Stimulated activated CD8-positive, alpha-beta memory T cell treated with anti-CD3 and anti-CD28 coated beads, Interleukin-7, amount 100 ng/mL, for 48 hours (primary cell): Measurements from ENCODE around the gene ABI2.
"Not testable (repeated sequence)": the region's sequence is repeated elsewhere in the genome, so short reads cannot be mapped to it uniquely, and the experiment has no call there.

Experiments
- DNase-seq, 2 donors: peaks; one replicate each; pipeline ENCODE4 v3.0.0-alpha.2; 2020; ENCODE audit warnings: low read depth in 1 of 2; ENCODE audit errors: extremely low read depth in 1 of 2

Gene ABI2

DNA sequence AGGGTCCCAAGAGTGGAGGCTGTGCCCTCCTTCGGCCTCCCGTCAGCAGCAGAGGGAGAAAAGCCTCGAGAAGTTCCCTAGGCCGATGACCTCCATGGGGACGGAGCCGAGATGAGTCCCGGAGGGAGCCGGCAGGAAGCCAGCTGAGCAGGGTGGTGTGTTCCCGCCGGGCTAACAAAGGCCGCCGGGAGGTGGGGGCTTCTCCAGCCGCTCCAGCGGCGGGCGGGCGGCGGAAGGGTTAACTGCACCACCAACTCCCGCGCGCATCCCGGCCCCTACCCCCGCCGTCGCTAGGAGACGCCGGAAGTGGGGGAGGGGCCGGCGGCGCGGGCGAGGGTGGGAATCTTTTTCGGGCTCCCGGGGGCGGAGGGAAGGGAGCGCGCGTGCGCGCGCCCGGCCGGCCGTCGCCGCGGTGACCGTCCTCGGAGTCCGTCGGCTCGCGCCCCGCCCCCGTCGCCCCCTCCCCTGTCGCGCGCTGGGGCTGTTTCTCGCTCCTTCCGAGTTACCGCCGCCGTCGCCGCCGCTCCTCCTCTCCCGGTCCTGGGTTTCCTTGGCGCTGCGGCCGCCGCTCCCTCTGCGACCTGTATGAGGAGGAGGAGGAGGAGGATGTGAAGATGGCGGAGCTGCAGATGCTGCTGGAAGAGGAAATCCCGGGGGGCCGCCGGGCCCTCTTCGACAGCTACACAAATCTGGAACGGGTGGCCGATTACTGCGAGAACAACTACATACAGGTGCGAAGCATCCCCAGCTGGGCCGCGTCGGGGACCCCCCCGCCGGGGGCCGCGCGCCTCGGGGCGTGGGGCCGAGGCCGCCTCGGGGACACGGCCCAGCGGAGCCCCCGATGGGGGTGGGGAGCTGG, at the start of gene ABI2:
Gene ABI2 (plus strand): TSS at position 494 of the 859 bp plus-strand sequence. CDS start 121 bp downstream, at position 615.
- DNase-seq, result peak; percentile 43 to 64

DNA sequence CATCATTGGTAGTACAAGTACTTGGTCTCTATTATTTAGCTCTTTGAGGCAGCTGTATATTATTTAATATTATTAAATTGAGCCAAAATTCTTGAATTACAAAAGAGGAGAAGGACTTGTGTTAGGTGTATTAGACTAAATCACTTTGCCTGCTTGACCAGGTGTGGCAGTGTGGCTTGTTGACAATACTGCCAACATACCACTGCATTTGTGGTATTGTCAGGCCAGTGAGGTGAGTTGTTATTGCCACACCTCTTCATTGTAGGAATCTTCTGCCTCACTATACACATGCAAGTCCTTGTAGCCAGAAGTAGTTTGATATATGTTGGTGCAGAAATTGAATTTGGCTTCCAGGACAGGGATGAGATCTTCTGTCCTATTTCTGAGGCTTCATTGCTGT, 48.9 kb upstream of the ABI2 start:
- no peak for DNase-seq

DNA sequence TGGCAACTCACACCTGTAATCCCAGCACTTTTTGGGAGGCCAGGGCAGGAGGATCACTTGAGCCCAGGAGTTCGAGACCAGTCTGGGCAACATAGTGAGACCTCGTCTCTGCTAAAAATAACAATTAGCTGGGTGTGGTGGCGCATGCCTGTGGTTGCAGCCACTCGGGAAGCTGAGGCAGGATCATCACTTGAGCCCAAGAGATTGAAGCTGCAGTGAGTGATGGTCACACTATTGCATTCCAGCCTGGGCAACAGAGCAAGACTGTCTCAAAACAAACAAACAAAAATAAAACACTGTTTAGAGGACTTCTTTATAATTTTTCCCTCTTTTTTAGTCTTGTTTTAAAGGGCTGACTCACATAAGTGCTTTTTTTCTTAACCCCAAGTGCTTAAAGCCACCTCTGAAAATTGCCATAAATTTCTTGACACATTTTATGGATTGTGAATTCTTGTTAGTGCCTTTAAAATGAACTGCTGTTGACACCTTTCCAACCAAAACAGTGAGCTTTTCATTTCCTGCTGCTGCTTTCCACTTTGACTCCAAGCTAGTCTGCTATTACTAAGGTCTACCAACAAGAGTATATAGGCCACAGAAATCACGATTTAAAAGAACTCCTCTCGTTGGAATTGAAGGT, 47.6 kb upstream of the ABI2 start:
- no peak for DNase-seq

DNA sequence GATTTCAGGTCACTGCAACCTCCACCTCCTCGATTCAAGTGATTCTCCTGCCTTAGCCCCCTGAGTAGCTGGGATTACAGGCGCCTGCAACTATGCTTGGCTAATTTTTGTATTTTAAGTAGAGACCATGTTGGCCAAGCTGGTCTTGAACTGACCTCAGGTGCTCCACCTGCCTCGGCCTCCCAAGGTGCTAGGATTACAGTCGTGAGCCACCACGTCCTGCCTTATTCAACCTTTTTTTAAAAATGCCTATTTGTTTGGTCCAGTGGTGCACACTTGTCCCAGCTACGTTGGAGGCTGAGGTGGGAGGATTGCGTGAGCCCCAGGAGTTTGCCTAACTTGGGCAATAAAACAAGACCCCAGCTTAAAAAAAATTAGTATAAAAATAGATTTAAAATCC, 46.1 kb upstream of the ABI2 start:
- DNase-seq, result no peak

DNA sequence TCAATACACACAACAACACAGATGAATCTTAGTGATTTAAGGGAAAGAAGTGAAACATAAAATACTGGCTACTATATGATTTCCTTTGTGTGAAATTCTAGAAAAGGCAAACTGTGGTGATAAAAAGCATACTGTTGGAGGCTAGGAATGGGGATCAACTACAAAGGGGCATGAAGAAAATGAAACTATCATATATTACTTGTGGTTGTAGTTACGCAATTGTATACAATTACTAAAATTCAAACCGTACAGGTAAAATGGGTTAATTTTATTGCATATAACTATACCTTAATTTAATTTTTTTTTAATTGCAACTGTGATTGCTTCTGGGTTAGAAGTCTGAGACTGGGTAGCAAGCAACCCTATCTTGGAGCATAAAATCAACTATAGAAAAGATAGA, 41.7 kb upstream of the ABI2 start:
- no peak for DNase-seq

DNA sequence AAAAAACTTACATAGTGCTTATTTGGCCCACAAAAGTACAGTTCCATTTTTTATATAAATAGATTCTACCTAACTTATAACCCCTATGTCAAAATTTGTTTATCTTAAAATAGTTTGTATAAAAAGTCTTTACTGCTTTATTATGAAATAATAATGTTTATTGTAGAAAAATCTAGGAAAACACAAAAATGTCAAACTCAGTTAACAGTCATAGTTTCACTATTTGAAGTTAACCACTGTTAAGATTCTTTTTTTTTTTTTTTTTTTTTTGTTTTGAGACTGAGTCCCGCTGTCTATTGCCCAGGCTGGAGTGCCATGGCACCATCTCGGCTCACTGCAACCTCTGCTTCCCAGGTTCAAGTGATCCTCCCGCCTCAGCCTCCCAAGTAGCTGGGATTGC, 26.5 kb upstream of the ABI2 start:
- DNase-seq, result no peak

DNA sequence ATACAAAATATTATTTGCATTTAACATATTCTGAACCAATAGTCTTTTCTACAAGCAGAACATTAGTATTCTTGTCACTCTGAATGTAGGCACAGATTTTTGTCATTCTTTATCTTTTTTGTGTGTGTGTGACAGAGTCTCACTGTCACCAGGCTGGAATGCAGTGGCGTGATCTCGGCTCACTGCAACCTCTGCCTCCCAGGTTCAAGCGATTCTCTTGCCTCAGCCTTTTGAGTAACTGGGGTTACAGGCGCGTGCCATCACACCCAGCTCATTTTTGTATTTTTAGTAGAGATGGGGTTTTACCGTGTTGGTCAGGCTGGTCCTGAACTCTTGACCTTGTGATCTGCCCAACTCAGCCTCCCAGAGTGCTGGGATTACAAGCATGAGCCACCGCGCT, 25.6 kb upstream of the ABI2 start:
- DNase-seq, result not testable (repeated sequence)

DNA sequence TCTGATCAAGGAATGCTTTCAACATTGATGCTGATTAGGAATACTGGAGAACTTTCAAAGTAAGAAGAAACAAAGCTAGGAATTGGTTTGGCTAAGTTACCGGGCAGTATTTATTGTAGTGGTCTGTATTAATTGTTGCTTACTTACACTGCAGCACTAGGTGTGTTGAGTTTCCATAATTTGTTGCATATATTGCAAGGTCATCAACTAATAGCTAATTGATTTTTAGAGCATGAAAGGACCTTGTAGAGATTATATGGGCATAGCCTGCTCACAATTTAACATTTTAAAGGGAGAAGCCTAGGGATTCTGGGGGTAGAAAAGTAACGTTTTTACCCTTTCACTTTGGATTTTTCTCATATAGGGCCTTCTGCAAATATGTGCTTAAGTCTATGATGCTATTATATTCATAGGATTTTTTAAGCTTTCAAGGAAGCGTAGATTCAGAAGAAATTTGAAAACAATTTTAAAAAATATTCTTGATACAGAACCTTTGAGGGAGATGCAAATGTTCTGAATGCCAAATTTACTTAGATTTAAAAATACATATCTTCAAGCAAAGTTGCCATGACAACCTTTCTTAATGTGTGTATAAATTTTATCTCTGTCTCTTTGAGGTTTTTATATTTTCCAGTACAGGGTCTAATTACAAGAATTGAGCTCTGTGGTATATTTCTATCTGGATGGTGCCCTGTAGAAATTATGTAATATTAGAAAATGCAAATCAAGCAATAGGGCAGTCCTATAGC, 17.3 kb upstream of the ABI2 start:
- DNase-seq, result no peak

DNA sequence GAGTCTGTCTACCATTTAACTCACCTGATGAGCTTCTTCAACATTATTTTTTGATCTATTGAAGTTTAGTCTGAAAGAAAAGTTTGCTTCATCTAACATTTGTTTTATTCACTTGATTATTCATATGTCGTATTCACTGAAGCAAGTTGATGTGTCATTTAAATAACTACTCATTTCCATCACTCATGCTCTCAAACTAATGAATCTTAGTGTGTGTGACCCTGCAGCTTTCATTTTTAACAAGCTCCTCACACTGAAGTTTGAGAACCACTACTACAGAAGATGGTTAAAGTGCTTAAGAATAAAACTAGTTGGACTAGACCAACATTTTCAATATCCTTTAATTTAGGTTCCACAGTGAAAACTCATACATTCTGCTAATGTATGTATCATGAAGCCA, 1.8 kb upstream of the ABI2 start:
- DNase-seq, result no peak

DNA sequence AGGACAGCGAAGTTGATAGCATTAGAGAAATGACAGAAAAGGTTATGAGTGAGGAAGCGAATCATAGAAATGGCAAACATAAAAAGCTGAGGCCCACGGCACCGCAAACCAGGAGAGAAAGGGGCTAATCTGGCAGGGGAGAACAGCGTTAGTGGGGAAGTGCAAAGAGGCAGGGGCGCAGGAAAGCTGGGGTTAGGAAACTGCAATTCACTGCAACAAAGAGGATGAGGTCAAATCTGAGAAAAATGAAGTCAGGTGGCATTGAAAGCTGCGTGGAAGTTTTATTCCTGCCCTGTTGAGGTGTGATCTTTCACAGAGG, 653 bp upstream of the ABI2 start:
- no peak for DNase-seq

DNA sequence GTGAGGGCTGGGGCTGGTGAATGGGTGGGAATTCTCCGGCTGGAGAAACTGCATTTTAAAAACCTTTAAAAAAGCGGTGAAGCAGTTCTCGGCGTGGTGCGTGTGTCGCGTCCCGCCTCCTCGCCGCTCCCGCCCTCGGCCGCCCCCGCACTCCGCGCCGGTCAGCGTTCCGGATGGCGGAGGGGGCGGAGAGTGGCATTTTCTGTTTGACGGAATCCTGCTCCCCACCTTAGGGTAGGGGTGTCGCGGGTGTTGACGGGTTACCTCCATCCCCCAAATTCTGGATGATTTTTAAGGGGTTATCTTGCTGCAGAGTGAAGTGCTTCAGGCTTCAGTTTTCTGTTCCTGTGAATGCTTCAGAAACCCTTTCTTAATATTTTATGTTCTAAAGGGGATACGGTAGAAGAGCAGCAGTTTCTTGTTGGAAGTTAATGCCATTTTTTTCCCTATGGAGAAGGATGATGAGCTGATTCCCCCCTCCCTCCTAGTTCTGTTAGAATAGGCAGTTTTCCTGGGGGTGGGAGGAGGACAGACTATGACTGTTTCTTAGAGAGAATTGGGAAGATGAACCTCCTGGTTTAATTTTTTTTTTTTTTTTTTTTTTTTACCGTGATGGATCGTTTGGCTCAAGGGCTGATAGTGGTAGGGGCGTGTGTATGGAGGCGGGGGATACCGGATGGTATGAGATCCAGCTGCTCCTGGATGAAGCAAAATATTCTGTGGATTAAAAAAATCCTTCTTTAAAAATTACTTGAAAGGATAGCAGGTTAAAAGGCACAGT, 756 bp downstream of the ABI2 start:
- DNase-seq, result peak; percentile 22 to 31

DNA sequence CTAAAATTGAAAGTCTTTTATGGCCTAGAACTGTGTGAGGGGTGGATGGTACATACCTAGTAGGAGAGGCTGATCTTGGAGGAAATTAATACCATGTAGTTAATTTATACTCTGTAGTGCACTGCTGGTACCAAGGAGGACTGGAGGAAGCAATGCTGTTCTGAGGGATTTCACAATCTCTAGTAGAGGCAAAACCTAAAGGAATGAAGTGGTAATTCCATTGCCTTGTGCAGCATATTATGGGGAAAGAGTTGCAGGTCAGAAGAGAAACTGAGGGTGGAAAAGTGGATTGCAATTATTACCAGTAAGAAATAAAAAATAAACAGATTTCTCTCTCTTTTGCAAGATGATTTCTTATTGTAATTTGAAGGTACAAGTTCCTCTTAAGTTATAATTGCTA, 2.2 kb downstream of the ABI2 start:
- DNase-seq, result no peak

DNA sequence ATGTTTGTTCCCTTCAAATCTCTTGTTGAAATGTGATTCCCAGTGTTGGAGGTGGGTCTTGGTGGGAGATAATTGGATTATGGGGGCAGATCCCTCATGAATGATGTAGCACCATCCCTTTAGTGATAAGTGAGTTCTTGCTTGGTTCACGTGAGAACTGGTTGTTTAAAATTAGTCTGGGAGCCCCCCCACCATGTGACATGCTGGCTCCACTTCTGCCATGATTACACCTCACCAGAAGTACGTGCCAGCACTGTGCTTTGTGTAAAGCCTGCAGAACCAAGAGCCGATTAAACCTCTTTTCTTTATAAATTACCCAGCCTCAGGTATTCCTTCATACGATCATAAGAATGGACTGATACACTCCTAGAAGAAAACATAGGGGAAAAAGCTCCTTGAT, 10.1 kb downstream of the ABI2 start:
- no peak for DNase-seq

DNA sequence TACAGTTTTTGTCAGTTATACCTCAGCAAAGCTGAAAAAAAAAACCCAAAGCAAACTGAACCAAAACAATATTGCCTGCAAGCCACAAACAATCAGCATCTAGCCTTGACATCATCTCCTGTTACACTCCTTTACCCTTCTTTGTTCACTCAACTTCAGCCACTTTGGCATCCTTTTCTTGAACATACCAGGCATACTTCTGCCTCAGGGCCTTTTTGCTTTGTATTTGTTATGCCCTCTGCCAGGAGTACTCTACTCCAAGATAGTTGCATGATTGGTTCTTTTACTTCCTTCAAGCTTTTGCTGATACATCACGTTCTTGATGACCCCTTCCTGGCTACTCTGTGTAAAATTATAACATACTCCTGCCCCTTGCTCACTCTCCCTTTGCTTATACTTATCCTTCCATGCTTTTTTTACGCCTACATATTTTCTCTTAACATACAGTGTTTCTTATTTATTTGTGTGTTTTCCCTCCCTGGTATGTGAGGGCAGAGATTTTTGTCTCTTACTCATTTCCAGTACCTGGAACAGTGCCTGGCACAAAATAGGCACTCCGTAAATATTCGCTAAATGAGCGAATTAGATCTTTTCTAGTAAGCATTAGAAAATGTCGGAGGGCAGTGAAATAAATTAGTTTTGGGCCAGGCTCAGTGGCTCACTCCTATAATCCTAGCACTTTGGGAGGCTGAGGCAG, 12.7 kb downstream of the ABI2 start:
- DNase-seq, result no peak

DNA sequence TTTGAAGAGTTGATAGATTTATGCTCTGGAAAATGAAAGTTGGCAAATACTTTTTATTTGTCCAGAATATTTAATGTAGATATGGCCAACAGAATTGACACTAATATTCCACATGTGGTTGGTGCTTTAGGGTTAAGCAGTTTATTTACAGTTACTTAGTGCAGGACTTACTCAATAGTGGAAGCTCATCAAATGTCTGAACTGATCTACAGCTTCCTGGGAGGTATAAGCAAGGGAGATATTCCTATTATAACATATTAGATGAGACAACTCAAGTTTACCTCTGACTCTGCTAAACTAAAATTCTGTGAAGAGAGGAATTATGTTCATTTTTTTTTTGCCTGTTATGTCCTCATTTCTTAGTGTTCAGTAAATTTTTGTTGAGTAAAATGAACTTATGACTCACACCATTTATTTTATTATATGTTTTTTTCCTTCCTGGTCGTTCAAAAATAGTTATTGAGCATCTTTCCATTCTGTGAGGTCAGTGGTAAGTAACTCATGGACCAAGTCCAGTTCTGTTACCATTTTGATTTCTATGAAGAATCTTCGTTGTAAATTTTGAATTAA, 13.6 kb downstream of the ABI2 start:
- no peak for DNase-seq

DNA sequence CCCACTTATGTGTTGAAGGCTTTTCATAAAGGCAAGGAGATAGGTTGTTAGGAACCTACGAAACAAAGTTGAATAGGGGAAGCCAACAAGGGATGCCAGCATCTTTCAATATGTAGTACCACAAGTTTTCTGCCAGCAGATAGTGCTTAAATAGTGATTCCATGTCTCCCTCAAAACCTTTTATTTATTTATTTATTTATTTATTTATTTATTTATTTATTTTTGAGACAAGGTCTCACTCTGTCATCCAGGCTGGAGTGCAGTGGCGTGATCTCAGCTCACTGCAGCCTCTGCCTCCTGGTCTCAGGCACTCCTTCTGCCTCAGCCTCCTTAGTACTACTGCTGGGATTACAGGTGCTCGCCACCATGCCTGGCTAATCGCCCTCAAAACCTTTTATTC, 14.2 kb downstream of the ABI2 start:
- DNase-seq, result not testable (repeated sequence)

DNA sequence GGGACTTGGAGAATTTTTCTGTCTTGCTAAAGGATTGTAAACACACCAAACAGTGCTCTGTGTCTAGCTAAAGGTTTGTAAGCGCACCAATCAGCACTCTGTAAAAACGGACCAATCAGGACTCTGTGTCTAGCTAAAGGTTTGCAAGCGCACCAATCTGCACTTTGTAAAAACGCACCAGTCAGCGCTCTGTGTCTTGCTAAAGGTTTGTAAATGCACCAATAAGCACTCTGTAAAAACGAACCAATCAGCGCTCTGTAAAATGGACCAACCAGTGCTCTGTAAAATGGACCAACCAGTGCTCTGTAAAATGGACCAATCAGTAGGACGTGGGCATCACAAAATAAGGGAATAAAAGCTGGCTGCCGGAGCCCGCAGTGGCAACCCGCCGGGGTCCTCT, 16.5 kb downstream of the ABI2 start:
- DNase-seq, result no peak

DNA sequence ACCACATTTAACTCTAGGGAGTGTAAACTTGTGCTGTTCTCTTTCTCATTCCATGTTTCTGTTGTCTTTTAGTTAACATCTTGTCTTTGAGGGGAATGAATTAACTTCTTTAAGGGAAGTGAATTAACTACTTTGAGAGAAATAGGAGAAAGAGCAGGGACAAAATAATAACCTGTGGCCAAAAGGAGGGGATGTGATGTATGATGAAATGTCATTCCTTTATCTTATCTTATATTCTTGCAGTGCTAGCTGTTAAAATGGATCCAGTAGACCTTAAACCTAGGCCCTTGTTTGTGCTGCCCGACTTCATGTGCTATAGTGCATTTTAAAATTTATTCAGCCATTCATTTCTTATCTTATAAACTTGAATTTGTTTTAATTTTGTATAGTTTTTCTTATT, 18.4 kb downstream of the ABI2 start:
- no peak for DNase-seq

DNA sequence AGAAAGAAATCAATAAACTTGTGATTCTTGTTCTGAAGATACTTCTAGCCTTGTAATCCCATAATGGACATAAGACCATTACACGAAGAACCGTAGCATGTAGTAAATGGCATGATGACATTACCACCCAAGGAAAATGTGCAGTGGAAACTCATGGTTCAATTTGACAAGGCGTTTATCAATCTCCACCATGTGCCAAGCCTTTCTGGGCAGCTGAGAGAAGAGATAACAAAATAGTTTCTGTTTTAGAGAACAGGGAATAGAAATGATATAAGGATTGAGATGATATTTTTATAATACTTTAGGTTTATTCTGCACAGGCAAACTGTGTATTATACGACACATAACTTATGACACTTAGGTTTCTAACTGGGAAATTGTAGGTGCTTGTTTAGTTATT, 19.2 kb downstream of the ABI2 start:
- no peak for DNase-seq

DNA sequence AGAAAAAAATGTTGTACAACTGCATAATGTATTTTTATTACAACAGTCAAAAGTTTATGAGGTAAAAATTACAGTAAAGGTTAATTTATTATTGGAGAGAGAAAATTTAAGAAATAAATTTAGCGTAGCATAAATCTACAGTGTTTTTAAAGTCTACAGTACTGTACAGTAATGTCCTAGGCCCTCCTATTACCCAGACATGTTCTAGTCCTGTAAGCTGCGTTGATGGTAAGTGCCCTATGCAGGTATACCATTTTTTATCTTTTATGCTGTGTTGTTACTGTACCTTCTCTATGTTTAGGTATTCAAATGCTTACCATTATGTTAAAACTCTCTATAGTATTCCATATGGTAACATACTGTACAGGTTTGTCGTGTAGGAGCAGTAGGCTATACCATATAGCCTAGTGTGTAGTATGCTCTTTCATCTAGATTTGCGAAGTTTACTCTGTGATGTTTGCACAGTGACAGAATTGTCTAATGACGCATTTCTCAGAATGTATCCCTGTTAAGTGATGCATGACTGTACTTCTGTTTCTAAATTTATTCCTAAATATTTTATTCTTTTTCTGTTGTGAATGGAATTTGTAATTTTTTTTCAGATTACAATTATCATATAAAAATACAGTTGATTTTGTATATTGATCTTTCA, 24.5 kb downstream of the ABI2 start:
- DNase-seq, result no peak
